ENCODE data around the gene CARTPT.

CARTPT gene

DNA sequence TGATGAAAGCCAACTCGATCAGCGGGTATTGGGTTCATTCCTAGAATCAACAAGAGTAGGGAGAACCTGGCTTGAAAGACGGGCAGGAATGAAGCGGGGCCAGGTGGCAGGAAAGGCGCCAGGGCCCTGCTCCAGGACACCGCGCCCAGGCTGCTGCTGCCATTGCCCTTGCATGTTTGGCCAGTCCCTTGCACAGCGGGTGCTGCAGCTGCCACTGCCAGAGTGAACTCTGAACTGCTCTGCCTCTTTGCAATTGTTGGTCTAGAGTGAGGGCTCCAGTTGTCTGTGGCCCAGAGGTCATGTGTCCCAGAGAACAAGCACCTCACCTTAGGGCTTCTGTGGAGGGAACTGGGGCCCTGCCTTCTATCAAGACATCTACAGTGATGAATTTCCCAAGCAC is 24.0 kb upstream of the CARTPT start:
- TF ChIP-seq, protein P1, sequence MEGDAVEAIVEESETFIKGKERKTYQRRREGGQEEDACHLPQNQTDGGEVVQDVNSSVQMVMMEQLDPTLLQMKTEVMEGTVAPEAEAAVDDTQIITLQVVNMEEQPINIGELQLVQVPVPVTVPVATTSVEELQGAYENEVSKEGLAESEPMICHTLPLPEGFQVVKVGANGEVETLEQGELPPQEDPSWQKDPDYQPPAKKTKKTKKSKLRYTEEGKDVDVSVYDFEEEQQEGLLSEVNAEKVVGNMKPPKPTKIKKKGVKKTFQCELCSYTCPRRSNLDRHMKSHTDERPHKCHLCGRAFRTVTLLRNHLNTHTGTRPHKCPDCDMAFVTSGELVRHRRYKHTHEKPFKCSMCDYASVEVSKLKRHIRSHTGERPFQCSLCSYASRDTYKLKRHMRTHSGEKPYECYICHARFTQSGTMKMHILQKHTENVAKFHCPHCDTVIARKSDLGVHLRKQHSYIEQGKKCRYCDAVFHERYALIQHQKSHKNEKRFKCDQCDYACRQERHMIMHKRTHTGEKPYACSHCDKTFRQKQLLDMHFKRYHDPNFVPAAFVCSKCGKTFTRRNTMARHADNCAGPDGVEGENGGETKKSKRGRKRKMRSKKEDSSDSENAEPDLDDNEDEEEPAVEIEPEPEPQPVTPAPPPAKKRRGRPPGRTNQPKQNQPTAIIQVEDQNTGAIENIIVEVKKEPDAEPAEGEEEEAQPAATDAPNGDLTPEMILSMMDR (IDR thresholded peaks at IDR 0.05; ENCODE audit: extremely low read depth, missing control alignments) = no peak
- DNase-seq (ENCODE audit: low spot score) = no peak

DNA sequence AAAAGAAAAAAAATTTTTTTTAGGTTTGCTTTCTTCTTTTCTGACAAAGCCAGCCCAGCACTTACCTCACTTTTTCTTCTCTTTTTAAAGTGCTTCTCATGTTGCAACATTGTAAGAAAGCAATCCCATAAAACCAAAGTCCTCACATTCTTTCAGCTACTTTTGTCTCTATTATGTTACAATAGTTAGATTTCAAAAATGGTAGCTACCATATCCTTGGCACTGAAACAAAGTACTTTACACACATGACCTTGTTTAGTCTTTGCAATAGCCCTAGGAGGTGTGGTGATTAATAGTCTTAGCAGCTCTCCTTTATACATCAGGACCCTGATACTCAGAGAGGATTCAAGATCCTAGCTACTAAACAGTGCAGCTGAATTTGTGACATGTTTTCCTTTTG is 23.5 kb upstream of the CARTPT start:
- DNase-seq (ENCODE audit: low spot score) = no peak
- TF ChIP-seq, protein P1 (IDR thresholded peaks at IDR 0.05; ENCODE audit: extremely low read depth, missing control alignments) = no peak

DNA sequence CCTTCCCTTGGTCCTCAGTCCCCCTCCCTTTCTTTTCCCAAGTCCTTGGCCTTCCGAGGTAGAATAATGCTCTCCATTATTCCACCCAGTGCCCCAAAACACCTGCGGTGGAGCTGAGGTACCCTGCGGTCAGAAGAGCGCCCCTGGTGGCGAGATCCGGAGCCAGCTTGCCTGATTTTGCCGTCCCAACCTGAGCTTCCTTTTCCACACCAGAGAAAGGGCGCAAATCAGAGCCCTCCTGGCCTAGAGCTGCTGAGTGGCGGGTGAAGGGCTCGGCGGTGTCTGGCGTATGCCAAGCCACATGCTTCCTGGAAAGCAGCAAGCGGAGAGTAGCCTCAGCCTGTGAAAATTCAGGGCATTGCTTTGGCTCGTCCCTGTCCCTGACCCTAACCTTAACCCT is 21.1 kb upstream of the CARTPT start:
- DNase-seq (ENCODE audit: low spot score) = no peak
- TF ChIP-seq, protein P1 (IDR thresholded peaks at IDR 0.05; ENCODE audit: extremely low read depth, missing control alignments) = peak; percentile 42

DNA sequence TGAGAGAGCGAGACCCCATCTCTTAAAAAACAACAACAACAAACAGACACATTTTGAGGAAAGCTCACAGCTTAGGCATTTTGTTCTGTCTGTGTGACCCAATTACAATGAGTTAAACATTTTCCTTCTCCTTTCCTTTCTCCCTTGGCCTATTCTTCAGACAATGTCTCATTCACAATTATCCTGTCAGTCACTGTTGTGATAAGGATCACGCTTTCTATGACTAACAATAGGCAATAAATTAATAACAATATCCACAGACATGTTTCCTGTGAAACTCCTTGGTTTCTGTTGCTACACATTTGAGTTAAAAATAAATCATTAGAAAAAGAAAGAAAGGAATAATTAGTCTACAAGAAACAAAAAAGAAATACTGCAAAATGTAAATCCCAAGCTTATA is 19.8 kb upstream of the CARTPT start:
- no peak for DNase-seq (ENCODE audit: low spot score)
- TF ChIP-seq, protein P1 (IDR thresholded peaks at IDR 0.05; ENCODE audit: extremely low read depth, missing control alignments) = no peak

DNA sequence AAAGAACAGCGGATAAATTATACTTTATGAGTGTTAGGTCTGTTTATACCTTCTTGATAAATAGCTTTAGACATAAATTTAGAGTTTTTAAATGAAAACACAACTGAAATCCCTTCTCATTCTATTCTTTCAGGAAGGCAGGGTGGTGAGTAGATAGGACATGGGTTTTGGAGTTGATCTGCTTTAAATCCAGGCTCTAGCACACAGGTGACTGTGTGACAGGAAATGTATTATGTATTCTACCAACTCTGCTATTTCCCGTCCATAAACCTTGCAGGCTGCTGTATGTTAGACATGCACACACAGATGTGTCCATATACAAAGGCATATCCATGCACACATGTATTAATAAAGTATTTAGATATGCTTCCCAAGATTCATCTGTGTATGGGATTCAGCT is 19.3 kb upstream of the CARTPT start:
- TF ChIP-seq, protein P1 (IDR thresholded peaks at IDR 0.05; ENCODE audit: extremely low read depth, missing control alignments) = no peak
- no peak for DNase-seq (ENCODE audit: low spot score)

DNA sequence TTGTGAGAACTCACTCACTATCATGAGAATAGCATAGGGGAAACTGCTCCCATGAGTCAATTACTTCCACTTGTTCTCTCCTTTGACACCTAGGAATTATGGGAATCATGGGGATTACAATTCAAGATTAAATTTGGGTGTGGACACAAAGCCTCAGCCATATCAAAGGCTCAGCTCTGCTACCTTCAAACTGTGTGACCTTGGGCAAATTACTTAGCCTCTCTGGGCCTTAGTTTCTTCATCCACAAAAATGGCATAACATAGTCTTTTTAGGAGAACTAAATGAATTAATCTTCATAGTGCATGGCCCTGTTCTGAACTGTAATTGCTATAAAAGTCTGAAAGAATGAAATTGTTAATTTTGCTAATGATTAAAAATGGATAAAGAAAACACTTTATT is 18.3 kb upstream of the CARTPT start:
- no peak for DNase-seq (ENCODE audit: low spot score)
- TF ChIP-seq, protein P1 (IDR thresholded peaks at IDR 0.05; ENCODE audit: extremely low read depth, missing control alignments) = no peak

DNA sequence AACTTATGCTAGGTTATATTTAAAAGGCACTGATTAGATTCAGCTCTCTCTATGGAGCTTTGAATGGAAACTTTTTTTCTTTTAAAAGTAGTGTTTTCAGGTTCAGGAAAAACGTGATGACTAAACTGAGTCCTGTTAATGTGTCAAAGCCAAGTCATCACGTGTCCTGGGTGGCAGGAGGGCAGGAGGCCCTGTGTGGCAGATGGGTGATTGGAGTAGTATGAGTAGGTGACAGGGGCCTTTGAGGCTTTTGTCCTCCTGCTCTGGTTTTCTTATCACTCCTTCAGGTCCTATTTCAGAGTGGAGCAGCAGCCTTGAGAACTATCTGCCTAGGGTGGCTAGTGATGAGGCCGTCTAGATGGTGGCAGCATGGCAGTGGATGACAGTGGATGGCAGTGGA is 17.7 kb upstream of the CARTPT start:
- DNase-seq (ENCODE audit: low spot score) = no peak

More for the DNA sequence above, 17.7 kb upstream of the CARTPT start:
- TF ChIP-seq, protein P1 (IDR thresholded peaks at IDR 0.05; ENCODE audit: extremely low read depth, missing control alignments) = no peak
